ENCODE results near the gene ZRSR2.

Gene ZRSR2

DNA sequence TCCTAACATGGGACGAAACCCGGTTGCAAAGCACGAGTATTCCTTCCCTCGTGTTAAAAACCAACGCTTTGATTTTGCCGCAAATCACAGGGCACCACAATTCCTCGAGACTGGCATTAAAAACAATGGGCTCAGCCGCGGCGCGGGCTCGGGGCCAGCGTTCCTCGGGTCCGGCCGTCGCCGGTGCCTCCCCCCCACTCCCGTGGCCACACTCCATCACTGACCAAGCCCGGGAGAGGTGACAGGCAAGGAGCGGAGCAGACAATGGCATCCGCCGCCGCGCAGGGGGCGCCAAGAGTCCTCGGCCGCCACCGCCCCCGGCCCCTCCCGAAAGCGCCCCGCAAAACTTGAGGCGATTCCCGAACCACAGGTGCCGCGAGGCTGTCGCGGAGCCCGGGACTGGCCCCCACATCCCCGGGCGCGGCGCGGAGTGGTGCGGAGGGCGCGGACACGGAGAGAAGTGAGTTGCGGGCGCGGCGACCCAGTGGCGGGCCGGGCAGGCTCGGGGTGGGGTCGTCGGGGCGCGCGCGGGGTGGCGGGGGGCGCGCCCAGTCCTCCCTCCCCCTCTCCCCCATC is 63.9 kb downstream of the ZRSR2 start:
- peak; percentile 11 to 47 for DNase-seq

DNA sequence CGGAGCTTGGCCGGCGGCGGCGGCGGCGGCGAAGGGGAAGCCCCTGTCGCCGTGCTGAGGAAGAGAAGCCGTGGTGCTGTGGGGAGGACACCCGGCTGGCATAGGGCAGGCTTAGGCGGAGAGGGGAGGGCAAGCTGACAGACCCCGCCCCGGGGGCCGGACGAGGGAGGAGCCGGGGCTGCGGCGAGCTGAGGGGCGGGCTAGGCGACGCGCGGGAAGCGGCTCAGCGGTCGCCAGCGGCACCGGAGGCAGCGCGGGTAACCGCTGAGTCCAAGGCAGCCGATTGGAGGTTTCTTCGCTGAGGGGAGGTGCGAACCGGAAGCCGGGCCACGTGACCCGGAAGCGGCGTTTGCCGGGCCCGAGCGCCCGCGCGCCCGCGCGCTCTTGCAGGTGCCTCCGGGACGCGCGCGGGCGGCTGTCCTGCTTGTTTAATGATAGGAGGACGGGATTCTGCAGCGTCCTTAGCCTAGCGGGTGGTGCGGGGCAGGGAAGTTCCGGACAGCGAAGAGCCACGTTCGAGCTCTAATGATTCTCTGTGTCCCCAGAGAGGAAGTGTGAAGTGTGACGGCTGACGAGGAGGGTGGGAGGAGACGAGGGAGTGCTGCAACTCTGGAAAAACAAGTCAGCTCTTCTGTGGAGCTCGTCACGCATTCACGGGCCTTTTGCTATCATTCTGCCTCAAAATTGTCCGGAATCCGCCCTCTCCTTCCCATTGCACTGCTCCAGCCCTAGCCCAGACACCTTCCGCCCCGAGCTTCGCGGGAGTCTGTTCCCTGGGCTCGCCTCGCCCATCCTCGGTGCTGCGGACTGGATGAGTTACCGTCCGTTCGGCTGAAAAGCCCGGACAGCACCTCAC is 64.7 kb downstream of the ZRSR2 start, which contains the start of gene AP1S2:
AP1S2 (minus strand) TSS at position 102 of the 856 bp plus-strand sequence. CDS start 2,289 bp downstream, outside the sequence.
- DNase-seq = peak; percentile 88 to 95

DNA sequence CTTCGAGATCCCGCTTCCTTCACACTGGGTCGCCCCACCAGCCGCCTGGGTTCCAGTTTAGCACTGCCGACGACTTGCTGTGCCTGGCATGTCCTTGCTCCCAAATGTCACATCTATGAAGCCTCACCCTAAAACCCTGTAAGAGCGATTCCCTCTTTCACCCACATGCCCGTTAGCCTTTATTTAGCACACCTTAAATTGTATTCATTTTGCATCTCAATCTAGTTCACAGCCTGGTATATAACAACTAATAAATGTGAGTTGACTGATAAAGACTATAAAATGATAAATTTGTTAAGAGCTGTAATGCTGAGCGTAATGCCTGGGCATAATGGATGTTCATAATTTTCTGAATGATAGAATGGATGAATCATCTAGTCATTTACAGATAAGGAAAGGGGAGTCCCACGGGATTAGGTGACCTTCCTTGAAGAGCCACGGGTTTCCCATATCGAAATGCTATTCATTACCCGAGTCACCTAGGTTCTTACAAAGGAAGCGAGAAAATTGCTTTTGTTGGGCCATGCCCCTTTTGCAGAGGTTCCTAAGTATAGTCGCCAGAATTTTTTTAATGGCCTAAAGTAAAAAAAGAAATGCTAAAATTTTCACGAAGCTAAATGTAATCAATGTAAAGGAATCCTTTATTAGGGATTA is 65.4 kb downstream of the ZRSR2 start:
- DNase-seq = peak; percentile 40 to 46

DNA sequence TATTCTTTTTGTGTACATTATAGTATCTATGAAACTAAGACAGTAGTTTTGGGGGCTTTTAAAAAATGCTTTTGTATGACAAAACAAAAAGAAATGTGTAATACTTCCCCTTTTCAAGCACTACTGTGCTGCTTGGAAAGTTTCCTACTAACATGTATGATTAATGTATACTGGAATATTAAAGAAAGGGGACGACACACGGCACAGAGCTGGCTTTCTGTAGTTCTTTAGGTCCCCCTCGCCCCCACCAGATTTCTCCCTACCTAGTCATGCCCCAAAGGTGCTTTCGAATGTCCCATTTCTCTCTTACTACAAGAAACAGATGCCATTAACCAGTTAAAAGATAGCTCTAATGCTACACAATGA is 65.9 kb downstream of the ZRSR2 start:
- peak; percentile 20 to 37 for DNase-seq

DNA sequence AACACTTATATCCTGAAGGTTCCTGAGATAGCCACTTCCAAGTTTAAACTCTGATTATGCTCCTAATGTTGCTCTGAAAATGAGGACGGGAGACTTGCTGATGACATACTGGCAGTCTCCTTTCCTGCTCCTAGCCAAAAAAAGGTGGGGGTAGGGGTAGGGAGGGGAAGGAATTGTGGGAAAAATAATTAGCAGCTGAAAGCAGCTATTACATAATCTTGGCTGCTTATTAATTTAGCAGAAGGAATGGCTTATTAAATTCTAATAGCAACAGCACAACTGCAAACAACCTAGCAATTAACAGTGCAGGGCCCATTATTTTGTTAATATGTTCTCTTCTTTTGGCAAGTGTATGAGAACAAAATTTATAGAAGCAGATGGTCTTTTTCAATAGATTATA is 66.4 kb downstream of the ZRSR2 start:
- DNase-seq = peak; percentile 40 to 71

DNA sequence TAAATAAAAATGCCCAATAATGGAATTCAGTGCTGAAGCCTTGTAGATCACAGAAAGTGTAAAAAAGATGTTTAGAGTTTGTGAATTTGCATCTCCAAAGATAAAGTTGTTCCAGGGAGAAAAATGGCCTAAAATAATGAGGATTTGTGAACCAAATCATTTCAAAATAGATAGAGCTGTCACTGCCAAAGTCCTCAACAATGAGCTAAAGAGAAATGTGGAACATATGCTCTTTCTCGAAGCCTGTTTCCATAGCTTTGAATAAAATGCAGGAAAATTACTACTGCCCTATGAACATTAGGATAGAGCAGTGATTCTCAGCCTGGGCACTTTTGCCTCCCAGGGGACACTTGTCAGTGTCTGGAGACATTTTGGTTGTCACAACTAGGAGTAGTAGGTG is 67.8 kb downstream of the ZRSR2 start:
- DNase-seq = no peak

DNA sequence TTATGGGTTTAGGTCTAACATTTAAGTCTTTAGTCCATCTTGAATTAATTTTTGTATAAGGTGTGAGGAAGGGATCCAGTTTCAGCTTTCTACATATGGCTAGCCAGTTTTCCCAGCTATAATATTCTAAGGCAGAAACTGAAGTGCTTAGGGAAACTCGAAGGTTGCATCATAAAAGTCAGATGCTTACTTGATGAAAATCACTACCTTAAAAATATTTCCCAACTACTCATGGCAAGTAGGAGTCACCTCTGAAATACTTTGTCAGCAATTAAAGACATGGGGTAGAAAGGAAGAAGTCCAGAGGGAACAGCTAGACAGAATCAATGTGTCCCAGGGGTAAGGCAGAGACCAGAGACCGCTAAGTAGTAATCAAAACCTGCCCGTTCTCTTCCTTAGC is 70.6 kb downstream of the ZRSR2 start:
- DNase-seq = no peak

DNA sequence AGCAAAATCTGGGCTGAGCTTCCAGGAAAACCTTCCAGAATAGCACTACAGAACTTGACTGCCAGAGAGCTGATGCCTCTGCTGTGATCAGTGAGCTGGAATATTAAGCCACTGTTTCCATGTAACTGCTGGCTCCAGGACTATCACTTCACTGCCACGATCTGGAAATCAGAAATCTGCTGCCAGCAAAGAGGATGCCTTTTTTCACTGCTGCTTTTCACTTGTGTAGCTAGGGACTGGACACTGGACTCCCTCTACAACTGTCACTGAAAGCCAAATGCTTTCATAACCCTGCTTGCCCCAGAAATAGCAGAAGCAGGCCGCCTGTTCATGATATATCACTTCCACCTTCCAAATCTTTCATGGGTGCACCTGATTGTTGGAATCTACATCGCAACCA is 73.7 kb downstream of the ZRSR2 start:
- no peak for DNase-seq

DNA sequence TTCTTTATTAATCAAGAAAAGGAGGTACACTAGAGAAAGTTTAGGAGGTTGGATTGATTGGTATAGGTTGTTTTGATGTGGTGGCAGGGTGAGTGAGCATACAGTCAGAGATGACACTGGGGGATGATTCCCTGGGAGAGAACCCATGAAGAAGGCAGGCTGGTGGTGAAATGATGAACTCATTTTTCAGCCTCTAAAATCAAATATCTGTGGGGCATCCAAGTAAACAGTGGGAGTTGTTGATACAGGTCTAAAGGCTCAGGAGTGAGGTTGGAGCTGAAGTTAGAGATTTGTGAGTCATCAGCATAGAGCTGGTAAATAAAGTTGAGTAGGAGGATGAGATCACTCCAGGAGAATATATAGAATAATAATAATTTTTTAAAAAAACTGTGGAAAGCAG is 74.3 kb downstream of the ZRSR2 start:
- DNase-seq = no peak

DNA sequence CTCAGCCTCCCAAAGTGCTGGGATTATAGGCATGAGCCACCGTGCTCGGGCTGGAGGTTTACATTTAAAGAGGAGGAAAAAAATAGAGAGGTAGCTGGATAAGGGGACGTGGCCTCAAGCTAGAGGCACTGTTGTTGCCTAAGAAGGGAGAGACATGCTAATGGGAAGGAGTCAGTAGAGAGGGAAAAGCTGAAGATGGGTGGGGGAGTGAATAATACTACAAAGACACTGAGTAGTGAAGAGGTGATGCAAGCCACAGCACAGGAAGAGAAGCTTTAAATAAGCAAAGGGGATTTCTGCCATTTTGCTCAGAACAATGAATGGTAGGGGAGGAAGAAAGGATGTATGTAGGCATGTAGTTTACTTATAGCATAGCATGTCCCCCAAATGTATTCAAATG is 75.9 kb downstream of the ZRSR2 start:
- no peak for DNase-seq

DNA sequence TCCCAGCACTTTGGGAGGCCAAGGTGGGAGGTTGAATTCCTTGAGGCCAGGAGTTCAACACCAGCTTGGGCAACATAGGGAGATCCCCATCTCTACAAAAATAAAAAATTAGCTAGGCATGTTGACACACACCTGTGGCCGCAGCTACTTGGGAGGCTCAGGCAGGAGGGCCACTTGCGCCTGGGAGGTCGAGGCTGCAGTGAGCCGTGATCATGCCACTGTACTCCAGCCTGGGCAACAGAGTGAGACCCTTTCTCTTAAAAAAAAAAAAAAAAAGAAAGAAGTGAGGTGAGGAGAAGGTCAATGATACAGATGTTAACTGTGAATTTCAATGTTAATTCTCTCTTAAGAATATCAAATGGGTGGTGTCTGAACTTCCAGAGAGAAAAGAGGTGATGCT is 79.4 kb downstream of the ZRSR2 start:
- no peak for DNase-seq

DNA sequence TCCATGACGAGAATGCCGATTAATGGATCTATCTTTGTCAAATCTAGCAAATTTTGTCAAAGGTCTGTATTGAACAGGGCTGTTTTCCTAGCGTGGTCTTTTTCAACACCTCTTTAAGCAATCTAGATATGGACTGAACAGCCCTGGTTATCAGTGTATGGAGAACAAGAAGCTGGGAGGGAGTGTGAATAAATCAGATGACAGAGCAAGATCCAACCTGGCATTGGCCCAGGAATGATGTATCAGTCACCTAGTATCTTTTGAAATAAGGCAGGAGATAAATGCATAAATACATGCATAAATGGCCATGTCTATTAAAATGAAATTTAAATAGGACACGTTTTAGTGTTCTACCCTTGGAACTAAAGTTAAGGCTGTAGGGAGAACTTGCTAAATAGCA is 80.0 kb downstream of the ZRSR2 start:
- DNase-seq = no peak
